K562 (cell line): Measurements from ENCODE around the gene JAKMIP2. TPM values are rescaled to one million over a fixed set of nuclear protein-coding genes. Genes with fewer than 3 reads are reported as not detected.
"Not testable (repeated sequence)": the region's sequence is repeated elsewhere in the genome, so short reads cannot be mapped to it uniquely, and the experiment has no call there.

Experiments used
- ATAC-seq: fragments of 200-7000 bp; cut with Tn5 transposase; 3 replicates; pipeline ENCODE4 v1.9.1; 2020; ENCODE audit warnings: moderate library complexity
- BruUV-seq: library from RNA; stranded (reverse); fragments of 400-500 nt; replicated peaks from 2 replicates; lab custom pipeline; 2021; lab: Mats Ljungman, UMichigan
- CTCF ChIA-PET: fragments of 300-600 bp; formaldehyde crosslinking; extraction: SDS; loops from one replicate; lab custom pipeline; 2021; ENCODE audit warnings: low intra/inter-chr PET ratio; lab: Yijun Ruan, JAX
- POLR2A ChIA-PET: fragments of 300-600, 350-650 bp; sonication (Branson Sonifier 250); formaldehyde crosslinking; extraction: SDS; loops from one replicate; lab custom pipeline; 2021; ENCODE audit warnings: antibody characterized with exemption, inconsistent platforms; lab: Yijun Ruan, JAX
- DNase-seq, 4 experiments: peaks; one replicate each; pipeline versions ENCODE4 v3.0.0 to v3.0.0-alpha.2; 2011 to 2018; ENCODE audit warnings: low spot score in 3 of 4, mixed read lengths in 3 of 4; ENCODE audit errors: extremely low read depth in 1 of 4
- FAIRE-seq: peaks from 2 replicates; lab custom pipeline; 2011; peaks lifted over from hg19 to GRCh38; lab: Jason Lieb, UNC
- H2AFZ ChIP-seq: 2 replicates; pipeline ENCODE4 v1.6.0; 2011; ENCODE audit warnings: low read depth, low read length, control low read depth, inconsistent platforms
- H3K27ac ChIP-seq: fragments of 200-600 bp; 3 replicates; pipeline ENCODE4 v1.8.0; 2011; ENCODE audit warnings: low read depth, mild to moderate bottlenecking, control low read depth, inconsistent platforms, low read length, moderate library complexity, mixed read lengths; ENCODE audit errors: extremely low read depth
- H3K27me3 ChIP-seq, 2 experiments: fragments of 300-600 bp in 1 of 2; 2 replicates in 1 of 2; 3 replicates in 1 of 2; pipeline versions ENCODE4 v1.6.0 to v1.8.0; 2011; ENCODE audit warnings: inconsistent platforms in 2 of 2, low read length in 2 of 2, mild to moderate bottlenecking in 1 of 2, mixed read lengths in 1 of 2, moderate library complexity in 1 of 2; ENCODE audit not compliant: control insufficient read depth in 2 of 2, insufficient read depth in 2 of 2
- H3K36me3 ChIP-seq: fragments of 300-600 bp; 3 replicates; pipeline ENCODE4 v1.8.0; 2011; ENCODE audit warnings: mild to moderate bottlenecking, low read length, inconsistent platforms; ENCODE audit not compliant: control insufficient read depth, insufficient read depth
- H3K4me1 ChIP-seq, 2 experiments: fragments of 200-600 bp in 1 of 2; replicated peaks in 1 of 2; 2 replicates in 1 of 2; 3 replicates in 1 of 2; pipeline versions ENCODE4 v1.5.1 to v1.8.0; 2011; ENCODE audit warnings: inconsistent platforms in 2 of 2, low read length in 2 of 2, mild to moderate bottlenecking in 1 of 2, mixed read lengths in 1 of 2, moderate library complexity in 1 of 2; ENCODE audit not compliant: control insufficient read depth in 2 of 2, insufficient read depth in 2 of 2
- H3K4me2 ChIP-seq: 2 replicates; pipeline ENCODE4 v1.6.1; 2011; ENCODE audit warnings: low read length, control low read depth, inconsistent platforms, mixed read lengths; ENCODE audit not compliant: insufficient read depth
- H3K4me3 ChIP-seq: fragments of 200-600 bp; sonication (generic), shearing (Covaris generic); 2 replicates; pipeline ENCODE4 v1.5.1; 2016; ENCODE audit warnings: control low read depth, inconsistent platforms
- H3K79me2 ChIP-seq: fragments of 200-600 bp; 3 replicates; pipeline ENCODE4 v1.8.0; 2011; ENCODE audit warnings: low read length, inconsistent platforms; ENCODE audit not compliant: control insufficient read depth, insufficient read depth
- H3K9ac ChIP-seq, 2 experiments: 2 replicates each; pipeline versions ENCODE4 v1.6.0 to v1.6.1; 2011; ENCODE audit warnings: low read depth in 2 of 2, low read length in 2 of 2, control low read depth in 1 of 2, inconsistent platforms in 1 of 2, mild to moderate bottlenecking in 1 of 2, mixed read lengths in 1 of 2; ENCODE audit not compliant: insufficient read depth in 1 of 2
- H3K9me1 ChIP-seq: one replicate; pipeline ENCODE4 v1.6.0; 2011; ENCODE audit warnings: inconsistent platforms, mild to moderate bottlenecking, low read length, moderate library complexity; ENCODE audit not compliant: control insufficient read depth, insufficient read depth
- H3K9me3 ChIP-seq: replicated peaks from 2 replicates; pipeline ENCODE4 v1.5.1; 2011; ENCODE audit warnings: low read depth, low read length, inconsistent platforms; ENCODE audit not compliant: control insufficient read depth, insufficient read depth
- H4K20me1 ChIP-seq: replicated peaks from 2 replicates; pipeline ENCODE4 v1.6.1; 2011; ENCODE audit warnings: low read length, inconsistent platforms, mixed read lengths; ENCODE audit not compliant: control insufficient read depth, insufficient read depth
- POU5F1 ChIP-seq: fragments of 150-350 bp; IDR thresholded peaks from 2 replicates; pipeline ENCODE4 v1.6.1; 2014; ENCODE audit warnings: borderline replicate concordance, low read length, low read depth, mild to moderate bottlenecking; ENCODE audit not compliant: partially characterized antibody
- RERE ChIP-seq: sonication (generic); formaldehyde crosslinking; IDR thresholded peaks from 2 replicates; pipeline ENCODE4 v1.8.0; 2023; ENCODE audit warnings: missing genetic modification reagents, mild to moderate bottlenecking, borderline replicate concordance
- RFX1 ChIP-seq: fragments of 450-650 bp; IDR thresholded peaks from 2 replicates; pipeline ENCODE4 v1.6.1; 2016; ENCODE audit warnings: mild to moderate bottlenecking, moderate library complexity
- TFE3 ChIP-seq: fragments of 450-650 bp; formaldehyde crosslinking; IDR thresholded peaks from 2 replicates; pipeline ENCODE4 v1.4.0; 2020; ENCODE audit warnings: mild to moderate bottlenecking, mixed read lengths
- WGBS: fragments of 100-300 bp; shearing (Covaris generic); methylation state at CpG from one replicate; pipeline ENCODE4 v1.1.6; 2016; ENCODE audit warnings: low coverage, mixed read lengths; ENCODE audit not compliant: insufficient coverage; ENCODE audit errors: missing lambda C conversion rate; 5-methylcytosine and 5-hydroxymethylcytosine counted together
- in situ Hi-C: fragments of 300-500 bp; cut with MboI; formaldehyde crosslinking; loops from 4 replicates; pipeline ENCODE4 v1.15.0; 2018; ENCODE audit warnings: inconsistent platforms, mixed read lengths
- intact Hi-C: fragments of 100-400 bp; cut with micrococcal nuclease; formaldehyde crosslinking; loops from 2 replicates; pipeline ENCODE4 v1.14.2; 2022
- polyA plus RNA-seq, 8 experiments: library from polyadenylated mRNA; depleted of rRNA in 4 of 8; stranded (reverse) in 5 of 8; unstranded in 3 of 8; fragments of >200 nt; fragmentation: Nextera tagmentation in 2 of 8; fragmentation: Illumina TruSeq in 1 of 8; extraction: Ambion mirVana in 2 of 8; extraction: Trizol in 1 of 8; gene quantifications; 2 replicates each; pipeline versions ENCODE4 v1.2.1 to v1.2.3, GENCODE V29; 2011 to 2014; ENCODE audit warnings: inconsistent platforms in 1 of 8, missing spikeins in 1 of 8
- total RNA-seq, 7 experiments: library from RNA; depleted of rRNA in 6 of 7; stranded (reverse); fragments of >200 nt in 6 of 7; fragmentation: Illumina TruSeq in 2 of 7; extraction: Trizol in 2 of 7; gene quantifications; 2 replicates each; pipeline versions ENCODE4 v1.2.1 to v1.2.3, GENCODE V29; 2011 to 2021; ENCODE audit warnings: low replicate concordance in 1 of 7

JAKMIP2 gene
- total and polyA plus RNA-seq, 9 of the 15 experiments (the other 6 are each of a cell fraction or from before 2014, with no cell fraction given), result not detected

GRCh38 chr5:147804334-147804733, 21.8 kb upstream of the JAKMIP2 start (continued):
- TF ChIP-seq POU5F1 (no peak), RERE (CRISPR knock-in tag) (no peak)

GRCh38 chr5:147803926-147804325, 21.4 kb upstream of the JAKMIP2 start:
- CTCF ChIA-PET, result no interaction called here
- BruUV-seq, result no TSS peak
- no peak overlapping the region for H3K4me2 ChIP-seq

GRCh38 chr5:147803161-147803560, 20.6 kb upstream of the JAKMIP2 start:
- H3K4me1 ChIP-seq, H3K36me3 ChIP-seq, intact Hi-C loops, H3K4me2 ChIP-seq, H3K27ac ChIP-seq, H3K27me3 ChIP-seq, FAIRE-seq, ATAC-seq, H2AFZ ChIP-seq, DNase-seq, H3K9ac ChIP-seq, H3K9me1 ChIP-seq, in situ Hi-C loops, H3K4me3 ChIP-seq, H3K9me3 ChIP-seq, BruUV-seq, H4K20me1 ChIP-seq, H3K79me2 ChIP-seq, CTCF ChIA-PET, POLR2A ChIA-PET: not testable (repeated sequence)
- 0% methylated on average over 3 of the region's 3 CpGs for WGBS

More at GRCh38 chr5:147803926-147804325, 21.4 kb upstream of the JAKMIP2 start:
- TF ChIP-seq TFE3 (CRISPR knock-in tag) (peak; percentile 42), RFX1 (no peak)
- H3K9ac ChIP-seq, result no peak overlapping the region
- H3K4me3 ChIP-seq, result no peak overlapping the region
- H3K36me3 ChIP-seq, result no peaks in the 10 kb centered on the region
- no peak overlapping the region for H2AFZ ChIP-seq
- H3K27me3 ChIP-seq, result no peaks in the 10 kb centered on the region
- no peaks in the 10 kb centered on the region for H3K9me1 ChIP-seq
- DNase-seq, result no peak
- H3K79me2 ChIP-seq, result no peaks in the 10 kb centered on the region
- no peak overlapping the region for H3K27ac ChIP-seq
- H3K4me1 ChIP-seq, result no peaks in the 10 kb centered on the region
- intact Hi-C loops (no loop called here), in situ Hi-C loops (no loop called here)
- WGBS, result 17% methylated on average over 1 of the region's 1 CpG
- H4K20me1 ChIP-seq, result no peaks in the 10 kb centered on the region
- POLR2A ChIA-PET, result no interaction called here
- no peak for FAIRE-seq
- no peaks in the 10 kb centered on the region for H3K9me3 ChIP-seq
- no peak for ATAC-seq
